ENCODE results near the gene CDK9. TPM values are rescaled to one million over a fixed set of nuclear protein-coding genes. Genes with fewer than 3 reads are reported as not detected.
A peak's percentile ranks its signal among the peaks of the same experiment; 100 is the strongest.
"Not testable (repeated sequence)": the region's sequence is repeated elsewhere in the genome, so short reads cannot be mapped to it uniquely, and the experiment has no call there.

The CDK9 gene
- total RNA-seq, 1 donor from 2014 or later, result 33.4 TPM

GRCh38 chr9:127779136-127779981 is 6.5 kb upstream of the CDK9 start:
- Histone ChIP-seq H3K36me3 (ENCODE audit: control insufficient read depth in 3 of 3, insufficient read depth in 3 of 3, low read length in 3 of 3) (no peaks in the 10 kb centered on the region), H3K27ac (ENCODE audit: low read depth, low read length) (peak overlapping the region; percentile 32), H3K27me3 (ENCODE audit: control insufficient read depth in 3 of 3, insufficient read depth in 3 of 3, low read length in 3 of 3) (no peaks in the 10 kb centered on the region), H3K4me3 (ENCODE audit: low read length in 3 of 3) (no peak overlapping the region), H3K9me3 (ENCODE audit: control insufficient read depth in 3 of 3, low read length in 3 of 3) (no peaks in the 10 kb centered on the region), H3K9ac (ENCODE audit: low read depth in 1 of 3, low read length in 3 of 3) (peak overlapping the region in 1 of 3 donors; percentile 19), H3K4me1 (ENCODE audit: control insufficient read depth in 3 of 3, insufficient read depth in 3 of 3, low read length in 3 of 3) (peaks cover 0 to 20% (median 17%) of the 10 kb centered on the region in 3 donors)

- Histone ChIP-seq H3K36me3 (ENCODE audit: control insufficient read depth in 3 of 3, insufficient read depth in 3 of 3, low read length in 3 of 3) (no peaks in the 10 kb centered on the region), H3K9me3 (ENCODE audit: control insufficient read depth in 3 of 3, low read length in 3 of 3) (no peaks in the 10 kb centered on the region), H3K4me1 (ENCODE audit: control insufficient read depth in 3 of 3, insufficient read depth in 3 of 3, low read length in 3 of 3) (peaks cover 4 to 25% (median 21%) of the 10 kb centered on the region in 3 donors), H3K9ac (ENCODE audit: low read depth in 1 of 3, low read length in 3 of 3) (no peak overlapping the region), H3K27me3 (ENCODE audit: control insufficient read depth in 3 of 3, insufficient read depth in 3 of 3, low read length in 3 of 3) (no peaks in the 10 kb centered on the region), H3K27ac (ENCODE audit: low read depth, low read length) (no peak overlapping the region), H3K4me3 (ENCODE audit: low read length in 3 of 3) (no peak overlapping the region)
These were observed 5.5 kb upstream of the CDK9 start for GRCh38 chr9:127780126-127780885.

DNA sequence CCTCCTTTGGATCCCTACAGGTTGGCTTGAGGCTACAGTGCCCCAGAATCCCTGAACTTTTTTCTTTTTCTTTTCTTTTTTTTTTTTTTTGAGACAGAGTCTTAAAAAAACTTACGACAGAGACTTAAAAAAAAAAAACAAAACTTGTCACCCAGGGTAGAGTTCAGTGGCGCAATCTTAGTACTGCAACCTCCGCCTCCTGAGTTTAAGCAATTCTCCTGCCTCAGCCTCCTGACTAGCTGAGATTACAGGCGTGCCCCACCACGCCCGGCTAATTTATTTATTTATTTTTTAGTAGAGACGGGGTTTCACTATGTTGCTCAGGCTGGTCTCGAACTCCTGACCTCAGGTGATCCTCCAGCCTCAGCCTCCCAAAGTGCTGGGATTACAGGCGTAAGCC is 4.9 kb upstream of the CDK9 start:
- H3K27me3 ChIP-seq (ENCODE audit: control insufficient read depth in 3 of 3, insufficient read depth in 3 of 3, low read length in 3 of 3); H3K9me3 ChIP-seq (ENCODE audit: control insufficient read depth in 3 of 3, low read length in 3 of 3); H3K4me3 ChIP-seq (ENCODE audit: low read length in 3 of 3); H3K9ac ChIP-seq (ENCODE audit: low read depth in 1 of 3, low read length in 3 of 3); H3K36me3 ChIP-seq (ENCODE audit: control insufficient read depth in 3 of 3, insufficient read depth in 3 of 3, low read length in 3 of 3); H3K27ac ChIP-seq (ENCODE audit: low read depth, low read length): not testable (repeated sequence)
- H3K4me1 ChIP-seq (ENCODE audit: control insufficient read depth in 3 of 3, insufficient read depth in 3 of 3, low read length in 3 of 3), result peaks cover 4 to 25% (median 21%) of the 10 kb centered on the region in 3 donors

DNA sequence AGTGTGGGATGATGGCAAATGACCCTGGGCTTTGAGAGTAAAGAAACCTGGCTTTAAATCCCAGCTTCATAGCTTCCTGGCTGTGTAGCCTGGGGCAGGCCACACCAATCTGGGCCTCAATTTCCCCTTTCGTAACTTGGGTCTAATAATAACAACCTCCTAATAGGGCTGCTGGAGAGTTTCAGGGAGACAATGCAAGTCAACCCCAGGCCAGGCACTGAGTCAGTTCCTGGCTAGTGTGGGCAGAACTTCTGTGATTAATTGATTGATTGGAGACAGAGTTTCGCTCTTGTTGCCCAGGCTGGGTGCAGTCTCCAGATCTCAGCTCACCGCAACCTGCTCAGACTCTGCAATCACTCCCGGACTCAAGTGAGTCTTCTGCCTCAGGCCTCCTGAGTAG is 4.0 kb upstream of the CDK9 start:
- H3K27ac ChIP-seq (ENCODE audit: low read depth, low read length), result no peak overlapping the region
- no peaks in the 10 kb centered on the region for H3K9me3 ChIP-seq (ENCODE audit: control insufficient read depth in 3 of 3, low read length in 3 of 3)
- no peaks in the 10 kb centered on the region for H3K36me3 ChIP-seq (ENCODE audit: control insufficient read depth in 3 of 3, insufficient read depth in 3 of 3, low read length in 3 of 3)
- no peak overlapping the region for H3K4me3 ChIP-seq (ENCODE audit: low read length in 3 of 3)
- no peaks in the 10 kb centered on the region for H3K27me3 ChIP-seq (ENCODE audit: control insufficient read depth in 3 of 3, insufficient read depth in 3 of 3, low read length in 3 of 3)
- no peak overlapping the region for H3K9ac ChIP-seq (ENCODE audit: low read depth in 1 of 3, low read length in 3 of 3)
- H3K4me1 ChIP-seq (ENCODE audit: control insufficient read depth in 3 of 3, insufficient read depth in 3 of 3, low read length in 3 of 3), result peaks cover 9 to 31% (median 24%) of the 10 kb centered on the region in 3 donors

DNA sequence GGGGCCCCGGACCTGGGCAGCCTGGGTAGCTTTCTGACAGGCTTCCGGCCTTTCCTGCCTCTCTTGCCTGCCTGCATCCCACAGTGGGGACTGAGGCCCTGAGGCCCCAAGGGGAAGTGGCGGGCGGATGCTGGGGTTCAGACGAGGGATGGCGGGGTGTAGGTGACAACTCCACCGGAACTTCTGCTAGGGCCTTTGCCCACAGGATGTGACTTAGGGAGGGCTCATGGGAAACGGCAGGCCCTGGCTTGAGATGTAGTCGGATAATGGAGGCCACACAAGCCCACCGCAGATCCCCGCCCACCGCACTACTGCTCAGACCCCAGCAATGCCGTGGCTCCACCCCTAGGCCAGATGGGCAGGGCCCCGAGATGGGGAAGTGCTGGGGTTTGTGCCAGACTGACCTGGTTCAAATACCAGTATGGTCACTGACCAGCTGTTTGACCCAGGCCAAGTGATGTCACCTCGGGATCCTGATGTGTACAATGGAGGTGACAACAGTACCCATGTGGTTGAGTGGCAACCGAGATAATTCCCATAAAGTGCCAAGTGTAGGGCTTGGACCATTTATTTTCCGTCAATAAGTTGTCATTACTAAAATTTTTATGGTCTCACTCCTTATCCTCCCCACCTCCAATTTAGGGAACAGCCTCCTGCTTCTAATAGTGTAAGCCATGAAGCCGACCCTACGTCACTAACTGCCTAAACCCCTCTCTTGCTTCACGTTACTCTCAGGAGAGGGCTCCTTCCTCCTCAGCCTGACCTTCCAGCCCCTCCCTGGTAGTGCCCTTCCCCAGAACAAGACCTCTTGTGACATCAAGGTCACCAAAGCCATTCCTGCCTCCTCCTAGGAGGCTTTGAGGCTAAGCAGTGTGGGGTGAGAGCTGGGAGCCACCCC is 2.5 kb upstream of the CDK9 start:
- Histone ChIP-seq H3K4me1 (ENCODE audit: control insufficient read depth in 3 of 3, insufficient read depth in 3 of 3, low read length in 3 of 3) (peaks cover 18 to 45% (median 30%) of the 10 kb centered on the region in 3 donors), H3K9me3 (ENCODE audit: control insufficient read depth in 3 of 3, low read length in 3 of 3) (no peaks in the 10 kb centered on the region), H3K27ac (ENCODE audit: low read depth, low read length) (peak overlapping the region; percentile 37), H3K4me3 (ENCODE audit: low read length in 3 of 3) (no peak overlapping the region), H3K27me3 (ENCODE audit: control insufficient read depth in 3 of 3, insufficient read depth in 3 of 3, low read length in 3 of 3) (no peaks in the 10 kb centered on the region), H3K9ac (ENCODE audit: low read depth in 1 of 3, low read length in 3 of 3) (no peak overlapping the region), H3K36me3 (ENCODE audit: control insufficient read depth in 3 of 3, insufficient read depth in 3 of 3, low read length in 3 of 3) (peaks cover 13 to 15% (median 15%) of the 10 kb centered on the region in 3 donors)

- Histone ChIP-seq H3K36me3 (ENCODE audit: control insufficient read depth in 3 of 3, insufficient read depth in 3 of 3, low read length in 3 of 3) (peaks cover 31 to 34% (median 33%) of the 10 kb centered on the region in 3 donors), H3K4me3 (ENCODE audit: low read length in 3 of 3) (peak overlapping the region; percentile 38 to 87 (median 76)), H3K4me1 (ENCODE audit: control insufficient read depth in 3 of 3, insufficient read depth in 3 of 3, low read length in 3 of 3) (peaks cover 24 to 53% (median 24%) of the 10 kb centered on the region in 3 donors), H3K9me3 (ENCODE audit: control insufficient read depth in 3 of 3, low read length in 3 of 3) (no peaks in the 10 kb centered on the region), H3K27ac (ENCODE audit: low read depth, low read length) (peak overlapping the region; percentile 77), H3K27me3 (ENCODE audit: control insufficient read depth in 3 of 3, insufficient read depth in 3 of 3, low read length in 3 of 3) (no peaks in the 10 kb centered on the region), H3K9ac (ENCODE audit: low read depth in 1 of 3, low read length in 3 of 3) (peak overlapping the region; percentile 45 to 70 (median 61))
These were observed 556 bp upstream of the CDK9 start for GRCh38 chr9:127785023-127785932.

DNA sequence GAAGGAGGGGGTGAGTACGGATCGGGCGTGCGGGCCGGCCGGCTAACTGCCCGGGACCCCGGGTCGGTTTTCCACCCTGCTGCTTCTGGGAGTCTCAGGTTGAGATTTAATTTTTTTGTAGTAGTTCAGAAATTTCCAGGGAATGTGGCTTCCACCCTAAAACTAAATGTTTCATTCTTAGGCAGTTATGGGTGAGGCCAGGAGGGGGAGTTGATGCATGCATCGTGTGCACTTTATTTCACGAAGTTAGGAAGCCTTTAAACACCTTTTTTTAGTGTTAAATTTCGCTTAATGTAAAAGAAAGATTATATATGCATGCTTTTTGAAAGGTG is 905 bp downstream of the CDK9 start:
- Histone ChIP-seq H3K36me3 (ENCODE audit: control insufficient read depth in 3 of 3, insufficient read depth in 3 of 3, low read length in 3 of 3) (peaks cover 42 to 47% (median 45%) of the 10 kb centered on the region in 3 donors), H3K27ac (ENCODE audit: low read depth, low read length) (peak overlapping the region; percentile 85), H3K9ac (ENCODE audit: low read depth in 1 of 3, low read length in 3 of 3) (peak overlapping the region; percentile 75 to 86 (median 85)), H3K9me3 (ENCODE audit: control insufficient read depth in 3 of 3, low read length in 3 of 3) (no peaks in the 10 kb centered on the region), H3K4me1 (ENCODE audit: control insufficient read depth in 3 of 3, insufficient read depth in 3 of 3, low read length in 3 of 3) (peaks cover 24 to 51% (median 26%) of the 10 kb centered on the region in 3 donors), H3K4me3 (ENCODE audit: low read length in 3 of 3) (peak overlapping the region; percentile 77 to 89 (median 87)), H3K27me3 (ENCODE audit: control insufficient read depth in 3 of 3, insufficient read depth in 3 of 3, low read length in 3 of 3) (no peaks in the 10 kb centered on the region)

GRCh38 chr9:127788337-127789011 is 2.6 kb downstream of the CDK9 start:
- H3K36me3 ChIP-seq (ENCODE audit: control insufficient read depth in 3 of 3, insufficient read depth in 3 of 3, low read length in 3 of 3), result peaks cover 46 to 49% (median 48%) of the 10 kb centered on the region in 3 donors
- no peak overlapping the region for H3K4me3 ChIP-seq (ENCODE audit: low read length in 3 of 3)
- no peaks in the 10 kb centered on the region for H3K27me3 ChIP-seq (ENCODE audit: control insufficient read depth in 3 of 3, insufficient read depth in 3 of 3, low read length in 3 of 3)
- peaks cover 24 to 47% (median 29%) of the 10 kb centered on the region in 3 donors for H3K4me1 ChIP-seq (ENCODE audit: control insufficient read depth in 3 of 3, insufficient read depth in 3 of 3, low read length in 3 of 3)
- no peak overlapping the region for H3K9ac ChIP-seq (ENCODE audit: low read depth in 1 of 3, low read length in 3 of 3)
- H3K27ac ChIP-seq (ENCODE audit: low read depth, low read length), result no peak overlapping the region
- no peaks in the 10 kb centered on the region for H3K9me3 ChIP-seq (ENCODE audit: control insufficient read depth in 3 of 3, low read length in 3 of 3)
